HepG2 (cell line): ENCODE data around the gene HIF1AN. TPM values are rescaled to one million over a fixed set of nuclear protein-coding genes. Genes with fewer than 3 reads are reported as not detected.
A peak's percentile ranks its signal among the peaks of the same experiment; 100 is the strongest.

Experiments used
- ATF3 ChIP-seq: sonication (generic); formaldehyde crosslinking; IDR thresholded peaks from 2 replicates; pipeline ENCODE4 v1.4.0; 2020; ENCODE audit warnings: missing genetic modification reagents
- FOXJ3 ChIP-seq: sonication (generic); formaldehyde crosslinking; IDR thresholded peaks from 2 replicates; pipeline ENCODE4 v1.4.0; 2020; ENCODE audit warnings: missing genetic modification reagents, mild to moderate bottlenecking, borderline replicate concordance
- HIVEP1 ChIP-seq: sonication (generic); formaldehyde crosslinking; IDR thresholded peaks from 2 replicates; pipeline ENCODE4 v1.4.0; 2020; ENCODE audit warnings: mild to moderate bottlenecking, missing genetic modification reagents
- HNRNPL ChIP-seq: fragments of 200-400 bp; formaldehyde crosslinking; IDR thresholded peaks from 2 replicates; pipeline ENCODE4 v1.6.1; 2017; ENCODE audit warnings: mild to moderate bottlenecking, low read depth, low read length
- IKZF1 ChIP-seq: fragments of 450-650 bp; IDR thresholded peaks from 2 replicates; pipeline ENCODE4 v1.7.1; 2016
- NR2F2 ChIP-seq: IDR thresholded peaks from 2 replicates; pipeline ENCODE4 v1.6.1; 2012; ENCODE audit warnings: low read depth, inconsistent platforms, borderline replicate concordance
- REXO4 ChIP-seq: sonication (generic); formaldehyde crosslinking; IDR thresholded peaks from 2 replicates; pipeline ENCODE4 v1.8.0; 2022; ENCODE audit warnings: missing genetic modification reagents, mild to moderate bottlenecking, borderline replicate concordance
- SRSF4 ChIP-seq: fragments of 200-400 bp; formaldehyde crosslinking; IDR thresholded peaks from one replicate; pipeline ENCODE4 v1.6.1; 2018; ENCODE audit warnings: mild to moderate bottlenecking, low read depth, low read length, moderate library complexity; ENCODE audit not compliant: poor library complexity, severe bottlenecking
- TGIF2 ChIP-seq: IDR thresholded peaks from 2 replicates; pipeline ENCODE4 v1.6.1; 2016; ENCODE audit warnings: control low read depth, missing compliant biosample characterization
- ZNF225 ChIP-seq: sonication (generic); formaldehyde crosslinking; IDR thresholded peaks from 2 replicates; pipeline ENCODE4 v1.4.0; 2020; ENCODE audit warnings: mild to moderate bottlenecking, missing genetic modification reagents
- ZNF274 ChIP-seq: sonication (generic); formaldehyde crosslinking; IDR thresholded peaks from 2 replicates; pipeline ENCODE4 v1.5.1; 2020; ENCODE audit warnings: mild to moderate bottlenecking, missing genetic modification reagents
- ZNF496 ChIP-seq: sonication (generic); formaldehyde crosslinking; IDR thresholded peaks from 2 replicates; pipeline ENCODE4 v1.8.1; 2023; ENCODE audit warnings: mild to moderate bottlenecking, moderate library complexity, missing genetic modification reagents; ENCODE audit not compliant: insufficient replicate concordance
- ZNF574 ChIP-seq: sonication (generic); formaldehyde crosslinking; IDR thresholded peaks from 2 replicates; pipeline ENCODE4 v1.4.0; 2020; ENCODE audit warnings: missing genetic modification reagents
- polyA plus RNA-seq, 8 experiments: library from polyadenylated mRNA; depleted of rRNA in 3 of 8; stranded (reverse) in 7 of 8; unstranded in 1 of 8; fragments of >200 nt; fragmentation: Illumina TruSeq in 4 of 8; extraction: Trizol in 4 of 8; gene quantifications; 2 replicates each; pipeline versions ENCODE4 v1.2.1 to v1.2.3, GENCODE V29; 2011 to 2016; ENCODE audit warnings: low read depth in 4 of 8, missing spikeins in 1 of 8, mixed read lengths in 1 of 8; ENCODE audit not compliant: insufficient read depth in 1 of 8
- total RNA-seq, 5 experiments: library from RNA; depleted of rRNA; stranded (reverse); fragments of >200 nt; fragmentation: Illumina TruSeq; extraction: Trizol; gene quantifications; 2 replicates each; pipeline ENCODE4 v1.2.3, GENCODE V29; 2016; ENCODE audit warnings: low read depth in 1 of 5
- TF ChIP-seq, protein P1 (sequence below): sonication (generic); formaldehyde crosslinking; IDR thresholded peaks from 2 replicates; pipeline ENCODE4 v1.4.0; 2020; ENCODE audit warnings: missing genetic modification reagents
- TF ChIP-seq, protein P2 (sequence below): sonication (generic); formaldehyde crosslinking; IDR thresholded peaks from 2 replicates; pipeline ENCODE4 v1.8.1; 2023; ENCODE audit warnings: missing genetic modification reagents, inconsistent platforms, borderline replicate concordance

Gene HIF1AN
- total and polyA plus RNA-seq, 2 of the 13 experiments (the other 11 are each of a cell fraction or from before 2014, with no cell fraction given) = 8.6 to 10.7 TPM

- TF ChIP-seq, protein P1, sequence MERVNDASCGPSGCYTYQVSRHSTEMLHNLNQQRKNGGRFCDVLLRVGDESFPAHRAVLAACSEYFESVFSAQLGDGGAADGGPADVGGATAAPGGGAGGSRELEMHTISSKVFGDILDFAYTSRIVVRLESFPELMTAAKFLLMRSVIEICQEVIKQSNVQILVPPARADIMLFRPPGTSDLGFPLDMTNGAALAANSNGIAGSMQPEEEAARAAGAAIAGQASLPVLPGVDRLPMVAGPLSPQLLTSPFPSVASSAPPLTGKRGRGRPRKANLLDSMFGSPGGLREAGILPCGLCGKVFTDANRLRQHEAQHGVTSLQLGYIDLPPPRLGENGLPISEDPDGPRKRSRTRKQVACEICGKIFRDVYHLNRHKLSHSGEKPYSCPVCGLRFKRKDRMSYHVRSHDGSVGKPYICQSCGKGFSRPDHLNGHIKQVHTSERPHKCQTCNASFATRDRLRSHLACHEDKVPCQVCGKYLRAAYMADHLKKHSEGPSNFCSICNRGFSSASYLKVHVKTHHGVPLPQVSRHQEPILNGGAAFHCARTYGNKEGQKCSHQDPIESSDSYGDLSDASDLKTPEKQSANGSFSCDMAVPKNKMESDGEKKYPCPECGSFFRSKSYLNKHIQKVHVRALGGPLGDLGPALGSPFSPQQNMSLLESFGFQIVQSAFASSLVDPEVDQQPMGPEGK = no peak
- no peak for TF ChIP-seq FOXJ3 (CRISPR knock-in tag)
- TF ChIP-seq ZNF274 (CRISPR knock-in tag) = no peak; the same call in 1 of the 2 replicates
- no peak for TF ChIP-seq TGIF2 (CRISPR knock-in tag)
- TF ChIP-seq, protein P2, sequence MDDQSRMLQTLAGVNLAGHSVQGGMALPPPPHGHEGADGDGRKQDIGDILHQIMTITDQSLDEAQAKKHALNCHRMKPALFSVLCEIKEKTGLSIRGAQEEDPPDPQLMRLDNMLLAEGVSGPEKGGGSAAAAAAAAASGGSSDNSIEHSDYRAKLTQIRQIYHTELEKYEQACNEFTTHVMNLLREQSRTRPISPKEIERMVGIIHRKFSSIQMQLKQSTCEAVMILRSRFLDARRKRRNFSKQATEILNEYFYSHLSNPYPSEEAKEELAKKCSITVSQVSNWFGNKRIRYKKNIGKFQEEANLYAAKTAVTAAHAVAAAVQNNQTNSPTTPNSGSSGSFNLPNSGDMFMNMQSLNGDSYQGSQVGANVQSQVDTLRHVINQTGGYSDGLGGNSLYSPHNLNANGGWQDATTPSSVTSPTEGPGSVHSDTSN = no peak
- TF ChIP-seq ZNF574 = peak; percentile 92
- TF ChIP-seq HNRNPL = no peak
- no peak for TF ChIP-seq SRSF4
- TF ChIP-seq ATF3 = no peak
- no peak for TF ChIP-seq IKZF1
- no peak for TF ChIP-seq REXO4
- TF ChIP-seq ZNF225 (CRISPR knock-in tag) = peak; percentile 27
- no peak for TF ChIP-seq HIVEP1 (CRISPR knock-in tag)
- no peak for TF ChIP-seq NR2F2
- TF ChIP-seq ZNF496 (CRISPR knock-in tag) = no peak
These were observed 6.1 kb upstream of the HIF1AN start, which contains the start of gene NDUFB8 (continued) for GRCh38 chr10:100529475-100530298.
